ENCODE data around the gene TSC22D1. TPM values are rescaled to one million over a fixed set of nuclear protein-coding genes. Genes with fewer than 3 reads are reported as not detected.
A peak's percentile ranks its signal among the peaks of the same experiment; 100 is the strongest.
"Not testable (repeated sequence)": the region's sequence is repeated elsewhere in the genome, so short reads cannot be mapped to it uniquely, and the experiment has no call there.

Gene TSC22D1
- polyA plus RNA-seq, 1 donor from 2014 or later, result 355 TPM

DNA sequence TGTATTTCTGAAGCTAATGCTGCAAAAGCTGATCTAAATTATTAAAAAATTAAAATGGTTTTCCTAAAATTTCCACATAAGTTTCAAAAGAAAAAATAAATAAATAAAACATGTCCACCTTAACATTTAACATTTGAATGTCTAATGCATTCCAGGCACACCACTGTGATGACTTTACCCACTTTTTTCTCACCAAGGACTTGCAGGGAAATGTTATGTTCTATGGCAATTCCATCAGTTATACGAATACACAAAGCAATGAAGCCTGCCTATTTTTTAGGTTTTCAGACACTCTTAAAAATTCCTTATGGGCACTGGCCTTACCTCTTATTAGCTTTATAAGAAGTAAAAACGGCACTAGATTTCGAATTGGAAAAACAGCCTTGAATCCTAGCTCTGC lies 10.2 kb downstream of the TSC22D1 start:
- Histone ChIP-seq H3K4me2 (ENCODE audit: low read length) (peak overlapping the region; percentile 11), H3K79me2 (replicated peaks; ENCODE audit: insufficient read depth, low read length) (peaks cover 99% of the 10 kb centered on the region), H3K9me3 (ENCODE audit: low read length) (no peaks in the 10 kb centered on the region), H3K36me3 (ENCODE audit: insufficient read depth, low read length) (no peaks in the 10 kb centered on the region), H3K27me3 (ENCODE audit: insufficient read depth, low read depth, low read length) (no peaks in the 10 kb centered on the region), H4K20me1 (ENCODE audit: insufficient read depth) (no peaks in the 10 kb centered on the region), H3K9me2 (ENCODE audit: insufficient read depth, low read length) (no peaks in the 10 kb centered on the region), H3K4me3 (ENCODE audit: low read length) (peak overlapping the region; percentile 45), H2AFZ (ENCODE audit: low read depth, low read length) (no peak overlapping the region), H3K27ac (ENCODE audit: low read length) (no peak overlapping the region), H3F3A (ENCODE audit: insufficient read depth, low read length, poor library complexity, severe bottlenecking) (no peaks in the 10 kb centered on the region), H3K9ac (ENCODE audit: low read length) (no peak overlapping the region)
- TF ChIP-seq EP300 (conservative IDR thresholded peaks at IDR 0.05; ENCODE audit: poor library complexity, severe bottlenecking) (no peak), MXI1 (conservative IDR thresholded peaks at IDR 0.05; ENCODE audit: poor library complexity, severe bottlenecking) (no peak)

GRCh38 chr13:44564936-44565335 lies 11.2 kb downstream of the TSC22D1 start:
- Histone ChIP-seq H3K27ac (ENCODE audit: low read length) (no peak overlapping the region), H3K9me2 (ENCODE audit: insufficient read depth, low read length) (no peaks in the 10 kb centered on the region), H3K4me2 (ENCODE audit: low read length) (no peak overlapping the region), H4K20me1 (ENCODE audit: insufficient read depth) (no peaks in the 10 kb centered on the region), H3K27me3 (ENCODE audit: insufficient read depth, low read depth, low read length) (no peaks in the 10 kb centered on the region), H3K4me3 (ENCODE audit: low read length) (no peak overlapping the region), H3F3A (ENCODE audit: insufficient read depth, low read length, poor library complexity, severe bottlenecking) (no peaks in the 10 kb centered on the region), H3K79me2 (replicated peaks; ENCODE audit: insufficient read depth, low read length) (peaks cover 99% of the 10 kb centered on the region), H3K36me3 (ENCODE audit: insufficient read depth, low read length) (no peaks in the 10 kb centered on the region), H3K9me3 (ENCODE audit: low read length) (no peaks in the 10 kb centered on the region), H3K9ac (ENCODE audit: low read length) (no peak overlapping the region), H2AFZ (ENCODE audit: low read depth, low read length) (no peak overlapping the region)
- TF ChIP-seq SMC3 (conservative IDR thresholded peaks at IDR 0.05; ENCODE audit: poor library complexity), result no peak
- no peak for TF ChIP-seq REST (IDR thresholded peaks at IDR 0.05; ENCODE audit: borderline replicate concordance)
- no peak for TF ChIP-seq TAF1 (IDR thresholded peaks at IDR 0.05; ENCODE audit: low read depth)
- no peak for TF ChIP-seq RAD21 (conservative IDR thresholded peaks at IDR 0.05)
- no peak for TF ChIP-seq EP300 (conservative IDR thresholded peaks at IDR 0.05; ENCODE audit: poor library complexity, severe bottlenecking)
- TF ChIP-seq MXI1 (conservative IDR thresholded peaks at IDR 0.05; ENCODE audit: poor library complexity, severe bottlenecking), result no peak
- no peak for TF ChIP-seq EZH2 (IDR thresholded peaks at IDR 0.05; ENCODE audit: borderline replicate concordance, insufficient read depth, low read length, poor library complexity, severe bottlenecking)
- TF ChIP-seq POLR2AphosphoS5 (IDR thresholded peaks at IDR 0.05), result no peak
- TF ChIP-seq, protein P1, sequence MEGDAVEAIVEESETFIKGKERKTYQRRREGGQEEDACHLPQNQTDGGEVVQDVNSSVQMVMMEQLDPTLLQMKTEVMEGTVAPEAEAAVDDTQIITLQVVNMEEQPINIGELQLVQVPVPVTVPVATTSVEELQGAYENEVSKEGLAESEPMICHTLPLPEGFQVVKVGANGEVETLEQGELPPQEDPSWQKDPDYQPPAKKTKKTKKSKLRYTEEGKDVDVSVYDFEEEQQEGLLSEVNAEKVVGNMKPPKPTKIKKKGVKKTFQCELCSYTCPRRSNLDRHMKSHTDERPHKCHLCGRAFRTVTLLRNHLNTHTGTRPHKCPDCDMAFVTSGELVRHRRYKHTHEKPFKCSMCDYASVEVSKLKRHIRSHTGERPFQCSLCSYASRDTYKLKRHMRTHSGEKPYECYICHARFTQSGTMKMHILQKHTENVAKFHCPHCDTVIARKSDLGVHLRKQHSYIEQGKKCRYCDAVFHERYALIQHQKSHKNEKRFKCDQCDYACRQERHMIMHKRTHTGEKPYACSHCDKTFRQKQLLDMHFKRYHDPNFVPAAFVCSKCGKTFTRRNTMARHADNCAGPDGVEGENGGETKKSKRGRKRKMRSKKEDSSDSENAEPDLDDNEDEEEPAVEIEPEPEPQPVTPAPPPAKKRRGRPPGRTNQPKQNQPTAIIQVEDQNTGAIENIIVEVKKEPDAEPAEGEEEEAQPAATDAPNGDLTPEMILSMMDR (IDR thresholded peaks at IDR 0.05; ENCODE audit: poor library complexity, severe bottlenecking), result no peak

- H3K4me2 ChIP-seq (ENCODE audit: low read length); H3K27ac ChIP-seq (ENCODE audit: low read length); H3F3A ChIP-seq (ENCODE audit: insufficient read depth, low read length, poor library complexity, severe bottlenecking); H4K20me1 ChIP-seq (ENCODE audit: insufficient read depth); H3K4me3 ChIP-seq (ENCODE audit: low read length); H3K9ac ChIP-seq (ENCODE audit: low read length); H2AFZ ChIP-seq (ENCODE audit: low read depth, low read length); H3K27me3 ChIP-seq (ENCODE audit: insufficient read depth, low read depth, low read length); H3K9me2 ChIP-seq (ENCODE audit: insufficient read depth, low read length); H3K36me3 ChIP-seq (ENCODE audit: insufficient read depth, low read length); H3K9me3 ChIP-seq (ENCODE audit: low read length): not testable (repeated sequence)
- H3K79me2 ChIP-seq (replicated peaks; ENCODE audit: insufficient read depth, low read length), result peaks cover 93% of the 10 kb centered on the region
These were observed 13.3 kb downstream of the TSC22D1 start for GRCh38 chr13:44562853-44563252.

Measured in neural cell (in vitro differentiated cells).